SU-DHL-6 (cell line): ENCODE data around the gene SLC4A1.

Experiments used
- H2AFZ ChIP-seq: fragments of 200-600 bp; sonication (generic); 2 replicates; pipeline ENCODE4 v1.6.1; 2014; ENCODE audit warnings: low read depth, mild to moderate bottlenecking, moderate library complexity, mixed read lengths, antibody characterized with exemption, low read length; ENCODE audit not compliant: severe bottlenecking
- H3F3A ChIP-seq: fragments of 200-600 bp; shearing (Covaris generic); 2 replicates; pipeline ENCODE4 v1.6.0; 2016; ENCODE audit warnings: antibody characterized with exemption, mild to moderate bottlenecking; ENCODE audit not compliant: insufficient read depth
- H3K27ac ChIP-seq: fragments of 200-600 bp; sonication (generic); 2 replicates; pipeline ENCODE4 v1.5.1; 2016; ENCODE audit warnings: low read depth, mild to moderate bottlenecking, low read length, moderate library complexity, mixed read lengths
- H3K27me3 ChIP-seq: fragments of 200-600 bp; sonication (generic), shearing (Covaris generic); 2 replicates; pipeline ENCODE4 v1.6.0; 2014; ENCODE audit warnings: mild to moderate bottlenecking, low read length
- H3K36me3 ChIP-seq: fragments of 200-600 bp; sonication (generic); 2 replicates; pipeline ENCODE4 v1.6.1; 2014; ENCODE audit warnings: mild to moderate bottlenecking, low read length, mixed read lengths
- H3K4me2 ChIP-seq: fragments of 300-600, 200-600 bp; shearing (Covaris generic), sonication (generic); 2 replicates; pipeline ENCODE4 v1.6.0; 2014; ENCODE audit warnings: low read length, low read depth, mild to moderate bottlenecking; ENCODE audit not compliant: poor library complexity, severe bottlenecking
- H3K4me3 ChIP-seq: fragments of 200-600 bp; sonication (generic); 2 replicates; pipeline ENCODE4 v1.5.1; 2014; ENCODE audit warnings: antibody characterized with exemption, low read length, mild to moderate bottlenecking, mixed read lengths; ENCODE audit not compliant: insufficient read depth, poor library complexity, severe bottlenecking
- H3K79me2 ChIP-seq: fragments of 200-600 bp; sonication (generic); 2 replicates; pipeline ENCODE4 v1.6.1; 2014; ENCODE audit warnings: mild to moderate bottlenecking, low read length, moderate library complexity; ENCODE audit not compliant: insufficient read depth
- H3K9ac ChIP-seq: fragments of 200-600 bp; sonication (generic); 2 replicates; pipeline ENCODE4 v1.7.0; 2014; ENCODE audit warnings: mild to moderate bottlenecking, low read length
- H3K9me2 ChIP-seq: fragments of 200-600 bp; sonication (generic); replicated peaks from 2 replicates; pipeline ENCODE4 v1.6.1; 2014; ENCODE audit warnings: low read length; ENCODE audit not compliant: insufficient read depth
- H3K9me3 ChIP-seq: fragments of 200-600 bp; sonication (generic); 2 replicates; pipeline ENCODE4 v1.6.1; 2014; ENCODE audit warnings: low read length, mixed read lengths; ENCODE audit not compliant: insufficient read depth
- H4K20me1 ChIP-seq: fragments of 200-600 bp; sonication (generic); 2 replicates; pipeline ENCODE4 v1.6.1; 2014; ENCODE audit warnings: low read depth, mild to moderate bottlenecking, antibody characterized with exemption, low read length, moderate library complexity, mixed read lengths
- EZH2phosphoT487 ChIP-seq: fragments of 200-600 bp; sonication (generic), shearing (Covaris generic); conservative IDR thresholded peaks from 2 replicates; pipeline ENCODE4 v1.6.1; 2018; ENCODE audit warnings: mild to moderate bottlenecking, antibody characterized with exemption, low read length, moderate library complexity, mixed read lengths
- TF ChIP-seq, protein P1 (sequence below): fragments of 200-600 bp; sonication (generic); IDR thresholded peaks from one replicate; pipeline ENCODE4 v1.5.1; 2017; ENCODE audit warnings: antibody characterized with exemption, mild to moderate bottlenecking, low read length, moderate library complexity; ENCODE audit not compliant: insufficient read depth, poor library complexity, severe bottlenecking

The SLC4A1 gene

DNA sequence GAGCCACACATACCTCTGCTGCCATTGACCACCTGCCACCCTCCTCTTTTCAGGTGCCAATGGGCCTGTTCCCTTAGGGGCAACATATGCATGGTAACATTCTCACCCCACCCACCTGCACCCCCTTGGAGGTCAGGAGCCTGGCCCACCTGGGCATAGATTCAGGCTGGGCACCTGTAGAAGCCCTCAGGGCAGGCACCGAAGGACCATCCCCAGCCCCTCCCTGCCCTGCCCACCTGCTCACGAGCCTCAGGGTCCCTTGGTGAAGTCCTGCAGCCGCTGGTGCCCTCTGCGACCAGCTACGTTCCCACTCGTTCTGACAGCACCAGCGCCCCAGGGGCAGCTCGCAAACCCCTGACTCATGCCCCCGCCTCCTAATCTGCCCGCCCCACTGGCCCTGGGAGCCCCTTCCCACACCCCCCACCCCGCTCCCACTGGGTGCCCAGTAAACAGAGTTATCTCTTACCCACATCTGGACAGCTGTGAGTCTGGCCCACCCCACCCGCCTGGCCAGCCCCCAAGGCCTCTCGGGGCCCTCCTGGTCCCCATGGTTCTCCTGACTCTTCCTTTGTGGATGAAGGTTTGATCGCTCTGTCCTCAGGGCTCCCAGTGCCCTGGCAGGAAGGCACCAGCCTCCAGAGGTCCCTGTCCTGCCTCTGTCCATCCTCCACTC lies at the start of gene SLC4A1:
SLC4A1 (minus strand) TSS at position 318 of the 673 bp plus-strand sequence. CDS start 5,269 bp downstream, outside the sequence.
- no peak within 1 kb of the TSS for H3K4me2 ChIP-seq
- no peaks in the 10 kb centered on the region for H3K36me3 ChIP-seq
- H3K27me3 ChIP-seq = no peaks in the 10 kb centered on the region
- no peak within 1 kb of the TSS for H3K27ac ChIP-seq
- H3K9me2 ChIP-seq = no peaks in the 10 kb centered on the region
- H3K79me2 ChIP-seq = no peaks in the 10 kb centered on the region
- H3K9me3 ChIP-seq = no peaks in the 10 kb centered on the region
- H3K9ac ChIP-seq = no peak within 1 kb of the TSS
- TF ChIP-seq EZH2phosphoT487 = no peak
- TF ChIP-seq, protein P1, sequence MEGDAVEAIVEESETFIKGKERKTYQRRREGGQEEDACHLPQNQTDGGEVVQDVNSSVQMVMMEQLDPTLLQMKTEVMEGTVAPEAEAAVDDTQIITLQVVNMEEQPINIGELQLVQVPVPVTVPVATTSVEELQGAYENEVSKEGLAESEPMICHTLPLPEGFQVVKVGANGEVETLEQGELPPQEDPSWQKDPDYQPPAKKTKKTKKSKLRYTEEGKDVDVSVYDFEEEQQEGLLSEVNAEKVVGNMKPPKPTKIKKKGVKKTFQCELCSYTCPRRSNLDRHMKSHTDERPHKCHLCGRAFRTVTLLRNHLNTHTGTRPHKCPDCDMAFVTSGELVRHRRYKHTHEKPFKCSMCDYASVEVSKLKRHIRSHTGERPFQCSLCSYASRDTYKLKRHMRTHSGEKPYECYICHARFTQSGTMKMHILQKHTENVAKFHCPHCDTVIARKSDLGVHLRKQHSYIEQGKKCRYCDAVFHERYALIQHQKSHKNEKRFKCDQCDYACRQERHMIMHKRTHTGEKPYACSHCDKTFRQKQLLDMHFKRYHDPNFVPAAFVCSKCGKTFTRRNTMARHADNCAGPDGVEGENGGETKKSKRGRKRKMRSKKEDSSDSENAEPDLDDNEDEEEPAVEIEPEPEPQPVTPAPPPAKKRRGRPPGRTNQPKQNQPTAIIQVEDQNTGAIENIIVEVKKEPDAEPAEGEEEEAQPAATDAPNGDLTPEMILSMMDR = no peak
- H3F3A ChIP-seq = no peaks in the 10 kb centered on the region
- H4K20me1 ChIP-seq = no peaks in the 10 kb centered on the region
- no peak within 1 kb of the TSS for H2AFZ ChIP-seq
- H3K4me3 ChIP-seq = no peak within 1 kb of the TSS

DNA sequence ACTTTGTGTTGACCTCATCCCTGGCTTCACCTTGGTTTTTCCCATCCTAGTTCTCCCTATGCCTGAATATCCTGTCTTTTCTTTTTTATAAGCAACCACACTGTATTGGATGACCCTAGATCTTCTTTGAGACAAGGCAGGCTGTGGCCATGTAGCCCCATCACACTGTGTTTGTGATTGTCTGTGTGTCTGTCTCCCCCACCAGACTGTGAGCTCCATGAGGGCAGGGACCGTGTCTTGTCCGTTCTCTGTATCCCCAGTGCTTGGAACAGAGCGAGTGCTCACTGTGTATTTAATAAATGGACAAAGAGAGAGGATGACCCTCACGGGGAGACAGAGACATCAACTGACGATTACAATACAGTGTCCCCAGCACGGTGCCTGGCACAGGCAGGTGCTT lies 49.6 kb upstream of the SLC4A1 start:
- Histone ChIP-seq H3F3A (no peaks in the 10 kb centered on the region), H3K9me2 (no peaks in the 10 kb centered on the region), H2AFZ (no peak overlapping the region), H4K20me1 (no peaks in the 10 kb centered on the region), H3K9me3 (no peaks in the 10 kb centered on the region), H3K9ac (no peak overlapping the region), H3K27ac (no peak overlapping the region), H3K36me3 (no peaks in the 10 kb centered on the region), H3K4me3 (no peak overlapping the region), H3K27me3 (no peaks in the 10 kb centered on the region), H3K79me2 (no peaks in the 10 kb centered on the region), H3K4me2 (no peak overlapping the region)
- TF ChIP-seq, protein P1 = no peak
- no peak for TF ChIP-seq EZH2phosphoT487

DNA sequence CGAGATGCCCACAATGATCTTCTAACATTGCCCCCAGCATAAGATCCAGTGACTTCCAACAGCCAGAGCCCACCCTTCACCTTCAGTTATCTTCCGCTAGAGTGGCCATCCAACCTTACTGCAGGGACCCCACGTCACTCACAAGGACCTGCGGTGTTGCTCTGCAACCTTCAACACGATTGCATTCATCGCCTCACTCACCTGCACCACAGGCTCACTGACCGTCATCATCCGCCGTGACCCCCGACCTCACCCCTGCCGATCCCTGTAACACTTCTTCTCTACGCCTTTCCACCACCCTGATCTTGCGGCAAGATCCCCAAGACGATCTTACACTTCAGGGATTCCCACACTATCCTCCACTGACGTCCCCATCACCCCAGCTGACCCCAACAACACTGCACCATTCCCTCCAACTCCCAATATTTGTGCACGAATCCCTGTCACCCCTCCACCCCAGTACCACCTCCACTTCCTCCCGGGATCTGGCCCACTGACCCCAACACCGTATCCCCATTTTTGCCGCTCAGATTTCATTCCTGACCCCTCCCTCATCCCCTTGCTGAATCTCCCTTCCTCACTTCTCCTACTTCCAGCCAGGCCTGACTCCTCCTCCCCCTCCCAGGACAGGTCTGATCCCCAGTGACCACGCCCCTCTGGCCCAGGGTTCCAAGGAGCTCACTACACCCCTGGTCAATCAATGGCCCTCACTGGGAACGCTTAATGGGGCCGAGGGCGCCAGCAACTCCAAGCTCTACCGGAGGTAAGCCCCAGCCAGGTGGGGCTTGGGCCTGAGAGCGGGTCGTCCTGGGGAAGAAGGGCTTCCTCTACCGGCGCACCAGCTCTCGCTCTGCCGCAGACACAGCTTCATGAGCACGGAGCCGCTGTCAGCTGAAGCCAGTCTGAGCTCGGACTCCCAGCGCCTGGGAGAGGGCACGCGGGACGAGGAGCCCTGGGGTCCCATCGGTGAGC lies 48.1 kb upstream of the SLC4A1 start:
- H3F3A ChIP-seq = no peaks in the 10 kb centered on the region
- H3K79me2 ChIP-seq = no peaks in the 10 kb centered on the region
- H3K4me3 ChIP-seq = no peak overlapping the region
- H3K27ac ChIP-seq = no peak overlapping the region
- no peak overlapping the region for H2AFZ ChIP-seq
- no peaks in the 10 kb centered on the region for H3K36me3 ChIP-seq
- TF ChIP-seq EZH2phosphoT487 = no peak
- TF ChIP-seq, protein P1 = no peak
- no peak overlapping the region for H3K9ac ChIP-seq
- H3K4me2 ChIP-seq = peak overlapping the region; percentile 28
- no peaks in the 10 kb centered on the region for H3K9me3 ChIP-seq
- H3K27me3 ChIP-seq = no peaks in the 10 kb centered on the region
- no peaks in the 10 kb centered on the region for H3K9me2 ChIP-seq
- no peaks in the 10 kb centered on the region for H4K20me1 ChIP-seq
